Skeletal muscle tissue (tissue), 4 donors: ENCODE data around the gene PARS2. TPM values are rescaled to one million over a fixed set of nuclear protein-coding genes. Genes with fewer than 3 reads are reported as not detected.

Source experiments
- H3K27ac ChIP-seq: one replicate; pipeline ENCODE4 v1.7.0; 2013; ENCODE audit warnings: mild to moderate bottlenecking, low read depth, low read length, inconsistent platforms
- H3K27me3 ChIP-seq, 3 donors: one replicate each; pipeline ENCODE4 v1.7.0; 2013; ENCODE audit warnings: low read length in 3 of 3; ENCODE audit not compliant: control insufficient read depth in 3 of 3, insufficient read depth in 3 of 3
- H3K36me3 ChIP-seq, 3 donors: one replicate each; pipeline ENCODE4 v1.7.0; 2013; ENCODE audit warnings: low read length in 3 of 3; ENCODE audit not compliant: control insufficient read depth in 3 of 3, insufficient read depth in 3 of 3
- H3K4me1 ChIP-seq, 3 donors: one replicate each; pipeline ENCODE4 v1.7.0; 2013; ENCODE audit warnings: low read length in 3 of 3, mild to moderate bottlenecking in 3 of 3; ENCODE audit not compliant: control insufficient read depth in 3 of 3, insufficient read depth in 3 of 3
- H3K4me3 ChIP-seq, 3 donors: one replicate each; pipeline ENCODE4 v1.7.0; 2013; ENCODE audit warnings: low read length in 3 of 3
- H3K9ac ChIP-seq, 3 donors: one replicate each; pipeline ENCODE4 v1.7.0; 2013; ENCODE audit warnings: low read length in 3 of 3, mild to moderate bottlenecking in 3 of 3, moderate library complexity in 2 of 3, low read depth in 1 of 3
- H3K9me3 ChIP-seq, 3 donors: one replicate each; pipeline ENCODE4 v1.7.0; 2013; ENCODE audit warnings: low read length in 3 of 3; ENCODE audit not compliant: control insufficient read depth in 3 of 3
- total RNA-seq: library from RNA; depleted of rRNA; stranded (reverse); fragments of >200 nt; gene quantifications from one replicate; pipeline ENCODE4 v1.2.3, GENCODE V29; 2014
- donor health status: Osteomylitis.

The PARS2 gene
- total RNA-seq, 1 donor from 2014 or later = 5.2 TPM

DNA sequence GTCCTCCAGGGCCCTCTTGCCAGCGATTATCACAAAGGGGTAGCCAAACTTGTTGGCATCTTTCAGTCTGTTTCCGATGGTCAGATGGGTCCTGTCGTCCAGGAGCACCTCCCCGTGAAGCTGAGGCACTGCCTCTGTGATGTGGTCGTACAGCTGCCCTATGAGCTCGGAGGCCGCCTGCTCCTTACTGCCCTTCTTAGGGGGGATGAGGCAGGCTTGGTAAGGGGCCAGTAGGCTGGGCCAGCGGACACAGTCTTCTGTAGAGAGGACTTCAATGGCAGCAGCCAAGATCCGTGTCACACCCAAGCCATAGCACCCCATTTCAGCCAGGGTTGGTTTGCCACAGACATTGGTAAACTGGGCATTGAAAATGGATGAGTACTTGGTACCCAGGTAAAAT is 6.5 kb downstream of the PARS2 start:
- no peak overlapping the region for H3K4me3 ChIP-seq
- no peak overlapping the region for H3K27ac ChIP-seq
- no peaks in the 10 kb centered on the region for H3K27me3 ChIP-seq
- H3K4me1 ChIP-seq = no peaks in the 10 kb centered on the region
- H3K9me3 ChIP-seq = no peaks in the 10 kb centered on the region
- H3K36me3 ChIP-seq = peaks cover 14 to 24% (median 22%) of the 10 kb centered on the region in 3 donors
- no peak overlapping the region for H3K9ac ChIP-seq

DNA sequence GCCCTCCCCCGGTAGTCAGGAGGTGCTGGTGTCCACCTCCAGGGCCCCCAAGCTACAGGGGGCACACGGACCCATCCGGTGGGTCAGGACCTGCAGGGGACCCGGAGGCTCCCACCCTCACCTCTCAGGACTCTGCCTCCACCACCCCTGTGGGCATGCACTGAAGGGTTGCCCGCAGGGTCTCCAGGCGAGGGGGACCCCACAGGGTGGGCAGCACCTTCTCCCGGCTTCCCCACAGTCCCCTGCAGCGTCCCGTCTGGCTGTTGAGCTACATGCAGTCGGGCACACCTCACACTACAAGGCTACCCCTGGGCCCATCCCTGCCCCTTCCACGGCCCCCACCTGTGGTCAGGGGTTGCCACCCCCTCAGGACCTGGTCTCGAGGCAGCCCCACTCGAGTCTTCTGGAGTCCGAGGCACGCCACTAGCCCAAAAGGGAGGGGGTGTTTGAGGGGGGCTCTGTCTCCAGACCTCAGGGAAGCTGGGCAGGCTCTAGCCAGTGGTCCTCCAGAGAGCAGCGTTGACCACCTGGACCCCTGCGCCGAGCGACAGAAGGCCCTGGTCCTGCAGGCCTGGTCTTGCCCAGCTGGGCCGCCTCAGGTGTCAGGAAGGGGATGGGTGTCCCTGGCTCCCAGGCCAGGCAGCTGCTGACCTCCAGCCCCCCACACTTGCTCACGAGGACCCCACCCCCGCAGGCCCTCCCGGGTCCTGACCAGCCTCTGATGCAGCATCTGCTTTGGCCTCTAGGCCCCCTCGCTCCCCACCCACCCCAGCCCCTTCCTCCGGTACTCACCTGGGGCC is 9.6 kb downstream of the PARS2 start:
- no peak overlapping the region for H3K4me3 ChIP-seq
- H3K9ac ChIP-seq = no peak overlapping the region
- H3K9me3 ChIP-seq = no peaks in the 10 kb centered on the region
- no peaks in the 10 kb centered on the region for H3K4me1 ChIP-seq
- H3K27ac ChIP-seq = no peak overlapping the region
- H3K36me3 ChIP-seq = peaks cover 14 to 24% (median 22%) of the 10 kb centered on the region in 3 donors
- H3K27me3 ChIP-seq = no peaks in the 10 kb centered on the region

DNA sequence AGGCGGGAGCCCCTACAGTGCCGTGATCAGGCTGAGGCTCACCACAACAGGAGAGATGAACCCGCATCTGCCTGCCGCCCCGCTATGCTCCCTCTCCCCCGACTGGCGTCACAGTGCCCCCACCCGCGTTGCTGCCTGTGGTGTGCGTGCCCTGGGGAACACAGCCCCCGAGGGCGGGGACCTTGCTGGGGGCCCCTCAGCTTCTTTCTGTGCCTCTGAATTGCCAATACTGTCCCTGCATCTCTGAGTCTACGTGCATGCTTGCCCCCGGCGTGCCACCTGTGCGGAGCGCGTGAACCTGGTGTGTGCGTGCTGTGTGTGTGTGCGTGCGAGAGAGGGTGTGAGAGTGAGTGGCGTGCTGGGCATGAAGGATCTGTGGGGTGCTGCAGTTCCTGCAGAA is 10.3 kb downstream of the PARS2 start:
- Histone ChIP-seq H3K4me1 (no peaks in the 10 kb centered on the region), H3K4me3 (no peak overlapping the region), H3K36me3 (peaks cover 14 to 24% (median 22%) of the 10 kb centered on the region in 3 donors)

DNA sequence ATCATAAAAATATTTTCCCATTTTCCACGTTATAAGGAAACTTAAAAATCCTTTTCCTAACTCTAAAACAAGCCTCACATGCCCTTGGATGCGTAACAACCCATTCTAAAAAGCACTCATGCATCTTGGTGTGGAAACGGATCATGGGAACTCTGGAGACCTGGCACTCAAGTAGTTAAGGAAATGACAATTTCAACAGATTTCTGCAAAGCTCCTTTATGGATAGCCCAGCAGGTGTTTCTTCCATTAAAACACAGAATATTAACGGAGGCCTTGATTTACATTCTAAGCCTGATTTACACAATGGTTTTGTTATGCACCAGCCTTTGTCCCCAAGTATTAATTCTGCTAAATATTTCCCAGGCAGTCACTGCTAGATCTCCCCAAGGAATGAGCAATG is 12.9 kb downstream of the PARS2 start:
- Histone ChIP-seq H3K4me3 (no peak overlapping the region), H3K36me3 (peaks cover 0 to 4% (median 4%) of the 10 kb centered on the region in 3 donors), H3K27me3 (peaks cover 0 to 3% (median 0%) of the 10 kb centered on the region in 3 donors), H3K9ac (no peak overlapping the region), H3K4me1 (no peaks in the 10 kb centered on the region), H3K9me3 (no peaks in the 10 kb centered on the region), H3K27ac (no peak overlapping the region)

More for the DNA sequence above, 10.3 kb downstream of the PARS2 start:
- no peak overlapping the region for H3K27ac ChIP-seq
- H3K9ac ChIP-seq = no peak overlapping the region
- H3K27me3 ChIP-seq = no peaks in the 10 kb centered on the region
- H3K9me3 ChIP-seq = no peaks in the 10 kb centered on the region

DNA sequence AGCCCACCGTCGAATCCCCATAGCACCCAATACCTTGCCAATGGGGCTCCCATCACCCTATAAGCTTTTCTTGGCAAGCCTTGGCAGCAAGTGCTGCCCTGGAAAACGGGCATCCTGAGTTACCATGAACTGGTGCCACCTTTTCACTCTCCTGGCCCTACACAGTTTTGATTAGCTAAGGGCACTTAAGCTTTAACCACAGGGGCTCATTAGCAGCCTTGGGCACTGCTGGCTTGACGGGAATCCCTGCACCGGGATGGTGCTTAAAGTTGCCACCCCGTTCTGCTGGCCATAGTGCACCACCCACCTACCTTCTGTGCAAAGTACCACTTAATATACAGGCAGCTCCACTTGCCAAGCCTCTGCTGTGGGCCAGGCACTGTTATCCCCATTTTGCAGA is 13.7 kb downstream of the PARS2 start:
- no peaks in the 10 kb centered on the region for H3K36me3 ChIP-seq
- H3K9ac ChIP-seq = no peak overlapping the region
- H3K27me3 ChIP-seq = peaks cover 0 to 3% (median 0%) of the 10 kb centered on the region in 3 donors
- no peak overlapping the region for H3K4me3 ChIP-seq
- no peak overlapping the region for H3K27ac ChIP-seq
- H3K9me3 ChIP-seq = no peaks in the 10 kb centered on the region
- no peaks in the 10 kb centered on the region for H3K4me1 ChIP-seq

DNA sequence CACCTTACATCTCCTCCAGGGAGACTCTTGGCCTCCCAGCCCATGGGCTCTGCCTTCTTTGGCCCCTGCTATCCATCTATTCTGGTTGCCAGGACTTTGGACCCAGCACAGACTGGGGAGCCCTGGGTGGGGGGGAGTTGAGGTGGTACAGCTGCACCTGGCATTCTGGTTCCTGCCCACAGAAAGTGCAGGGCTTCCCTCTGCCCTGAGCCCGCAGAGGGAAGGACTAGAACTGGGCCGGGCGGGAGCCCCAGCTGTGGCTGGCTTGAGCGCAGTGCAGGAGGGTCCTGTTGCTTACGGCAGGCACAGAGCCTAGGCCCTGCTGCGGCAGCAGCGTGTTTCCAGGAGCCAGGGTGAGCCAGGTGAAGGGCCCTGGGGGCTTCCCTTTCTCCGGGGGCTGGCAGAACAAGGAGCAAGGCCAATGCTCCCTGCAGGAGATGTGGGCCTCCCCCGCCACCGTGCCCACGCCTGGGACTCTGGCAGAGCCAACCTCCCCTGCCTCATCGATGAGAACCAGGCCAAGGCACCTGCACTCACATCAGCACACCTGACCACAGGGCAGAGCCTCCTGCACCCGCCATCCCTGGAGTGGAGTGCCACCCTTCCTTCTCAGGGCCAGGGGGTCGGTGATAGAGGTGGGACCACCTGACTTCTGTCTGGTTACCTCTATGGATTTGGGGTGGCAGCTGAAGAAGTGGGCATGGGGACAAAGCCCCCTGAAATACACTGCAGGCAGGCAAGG is 16.1 kb downstream of the PARS2 start:
- Histone ChIP-seq H3K27me3 (peaks cover 0 to 3% (median 0%) of the 10 kb centered on the region in 3 donors), H3K36me3 (peaks cover 4 to 10% (median 5%) of the 10 kb centered on the region in 3 donors), H3K4me3 (no peak overlapping the region), H3K9me3 (no peaks in the 10 kb centered on the region), H3K9ac (no peak overlapping the region), H3K4me1 (no peaks in the 10 kb centered on the region), H3K27ac (no peak overlapping the region)

GRCh38 chr1:54745864-54746263 is 18.5 kb downstream of the PARS2 start:
- peaks cover 0 to 3% (median 0%) of the 10 kb centered on the region in 3 donors for H3K27me3 ChIP-seq
- H3K4me1 ChIP-seq = no peaks in the 10 kb centered on the region
- no peak overlapping the region for H3K4me3 ChIP-seq
- no peak overlapping the region for H3K27ac ChIP-seq
- H3K36me3 ChIP-seq = peaks cover 25 to 28% (median 26%) of the 10 kb centered on the region in 3 donors
- H3K9me3 ChIP-seq = no peaks in the 10 kb centered on the region
- no peak overlapping the region for H3K9ac ChIP-seq

- peaks cover 31 to 33% (median 31%) of the 10 kb centered on the region in 3 donors for H3K36me3 ChIP-seq
- H3K4me3 ChIP-seq = no peak overlapping the region
- H3K27me3 ChIP-seq = peaks cover 0 to 3% (median 0%) of the 10 kb centered on the region in 3 donors
- H3K27ac ChIP-seq = no peak overlapping the region
- no peaks in the 10 kb centered on the region for H3K4me1 ChIP-seq
- no peak overlapping the region for H3K9ac ChIP-seq
- no peaks in the 10 kb centered on the region for H3K9me3 ChIP-seq
Measured at GRCh38 chr1:54745274-54745673, 19.0 kb downstream of the PARS2 start.

DNA sequence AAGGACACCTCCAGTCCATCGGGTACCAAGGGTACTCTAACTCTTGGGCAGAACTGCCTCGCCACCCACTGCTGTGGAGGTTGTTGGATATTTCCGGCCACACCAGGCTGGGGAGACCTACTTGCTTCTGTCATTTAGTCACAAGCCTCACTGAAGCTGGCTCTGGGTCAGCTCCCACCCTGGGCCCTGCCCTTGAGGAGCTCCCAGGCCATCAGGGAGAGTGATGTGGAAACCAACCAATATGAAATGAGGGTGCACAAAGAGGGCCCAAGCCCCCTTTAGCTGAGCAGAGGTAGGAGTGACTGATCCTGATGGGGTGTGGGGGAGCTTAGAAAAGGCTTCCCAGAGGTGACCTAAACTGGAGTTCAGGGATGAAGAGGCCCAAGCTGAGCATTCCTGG is 19.6 kb downstream of the PARS2 start:
- Histone ChIP-seq H3K4me1 (no peaks in the 10 kb centered on the region), H3K27me3 (peaks cover 0 to 3% (median 0%) of the 10 kb centered on the region in 3 donors), H3K36me3 (peaks cover 34 to 39% (median 36%) of the 10 kb centered on the region in 3 donors), H3K27ac (no peak overlapping the region), H3K9ac (no peak overlapping the region), H3K4me3 (no peak overlapping the region), H3K9me3 (no peaks in the 10 kb centered on the region)
